Esophagus squamous epithelium (tissue), 5 donors: ENCODE data around the gene ARHGAP42. TPM values are rescaled to one million over a fixed set of nuclear protein-coding genes. Genes with fewer than 3 reads are reported as not detected.

Source experiments
- DNase-seq: peaks from one replicate; lab custom pipeline; 2025; lab: John Stamatoyannopoulos, UW
- H3K27ac ChIP-seq, 4 donors: fragments of 200-600 bp; sonication (generic); one replicate each; pipeline ENCODE4 v1.5.1; 2016 to 2019; ENCODE audit warnings: mild to moderate bottlenecking in 1 of 4
- H3K27me3 ChIP-seq, 4 donors: fragments of 200-600 bp; sonication (generic); 1 replicate in 3 of 4; 2 replicates in 1 of 4; pipeline versions ENCODE4 v1.5.1 to v1.6.0; 2017 to 2021; ENCODE audit warnings: antibody characterized with exemption in 1 of 4
- H3K36me3 ChIP-seq, 3 donors: fragments of 200-600 bp; sonication (generic); one replicate each; pipeline ENCODE4 v1.5.1; 2016 to 2019
- H3K4me1 ChIP-seq, 3 donors: fragments of 200-600 bp; sonication (generic); one replicate each; pipeline ENCODE4 v1.5.1; 2017 to 2019
- H3K4me3 ChIP-seq, 4 donors: fragments of 200-600 bp; sonication (generic); 1 replicate in 3 of 4; 2 replicates in 1 of 4; pipeline ENCODE4 v1.5.1; 2016 to 2019; ENCODE audit warnings: mild to moderate bottlenecking in 2 of 4, moderate library complexity in 1 of 4
- H3K9me3 ChIP-seq, 3 donors: fragments of 200-600 bp; sonication (generic); one replicate each; pipeline ENCODE4 v1.5.1; 2016 to 2019
- POLR2A ChIP-seq, 4 donors: fragments of 450-650 bp; IDR thresholded peaks; one replicate each; pipeline ENCODE4 v1.6.1; 2017; ENCODE audit warnings: antibody characterized with exemption in 4 of 4, mild to moderate bottlenecking in 4 of 4, moderate library complexity in 3 of 4
- WGBS, 2 donors: methylation state at CpG; one replicate each; pipeline ENCODE4 v1.1.5; 2018; 5-methylcytosine and 5-hydroxymethylcytosine counted together
- intact Hi-C: fragments of 100-400 bp; cut with DNase I; formaldehyde crosslinking; loops from one replicate; pipeline ENCODE4 v1.15.0; 2022
- small RNA-seq, 4 donors: library from RNA; depleted of rRNA; stranded (forward); fragments of <200 nt; gene quantifications; one replicate each; pipeline ENCODE3, GENCODE V24; 2016
- total RNA-seq, 4 donors: library from RNA; depleted of rRNA; stranded (reverse); fragments of >200 nt; gene quantifications; one replicate each; pipeline ENCODE4 v1.1.0, GENCODE V29; 2016
- TF ChIP-seq, protein P1 (sequence below), 6 experiments: fragments of 450-650 bp in 4 of 6; fragments of 200-600 bp in 2 of 6; sonication (generic) in 2 of 6; IDR thresholded peaks; one replicate each; pipeline ENCODE4 v1.5.1; 2016 to 2019; ENCODE audit warnings: antibody characterized with exemption in 6 of 6, mild to moderate bottlenecking in 4 of 6, moderate library complexity in 4 of 6
- donor health status: DM: yes; HTN: yes; CAD: no.

ARHGAP42 gene
- total RNA-seq, 4 donors from 2014 or later = 3.5 to 10.1 (median 6.4) TPM

DNA sequence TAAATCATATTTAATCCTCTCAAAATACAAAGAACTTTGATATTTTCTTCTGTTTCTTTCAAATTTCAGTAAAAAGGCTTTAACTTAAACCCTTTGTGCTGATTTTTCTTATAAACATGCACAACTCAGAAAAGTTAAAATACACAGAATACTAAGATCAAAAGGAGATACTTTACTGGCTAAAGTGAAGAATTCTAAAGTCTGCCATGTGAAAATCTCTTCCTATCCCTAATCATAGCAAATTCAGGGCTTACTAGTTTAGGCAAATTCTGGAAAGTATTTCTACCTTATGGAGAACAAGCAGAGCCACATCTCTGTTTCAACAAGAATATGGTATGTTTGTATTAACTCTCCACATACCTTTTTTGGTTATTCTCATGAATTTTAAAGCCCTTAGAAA lies 345.9 kb downstream of the ARHGAP42 start:
- Histone ChIP-seq H3K9me3 (no peaks in the 10 kb centered on the region), H3K4me3 (no peak overlapping the region), H3K36me3 (no peaks in the 10 kb centered on the region), H3K27ac (no peak overlapping the region), H3K4me1 (peaks cover 0 to 4% (median 0%) of the 10 kb centered on the region in 3 donors), H3K27me3 (no peaks in the 10 kb centered on the region)
- intact Hi-C loops = no loop called here
- no peak for DNase-seq
- TF ChIP-seq POLR2A (IDR thresholded peaks at IDR 0.05) = no peak
- TF ChIP-seq, protein P1, sequence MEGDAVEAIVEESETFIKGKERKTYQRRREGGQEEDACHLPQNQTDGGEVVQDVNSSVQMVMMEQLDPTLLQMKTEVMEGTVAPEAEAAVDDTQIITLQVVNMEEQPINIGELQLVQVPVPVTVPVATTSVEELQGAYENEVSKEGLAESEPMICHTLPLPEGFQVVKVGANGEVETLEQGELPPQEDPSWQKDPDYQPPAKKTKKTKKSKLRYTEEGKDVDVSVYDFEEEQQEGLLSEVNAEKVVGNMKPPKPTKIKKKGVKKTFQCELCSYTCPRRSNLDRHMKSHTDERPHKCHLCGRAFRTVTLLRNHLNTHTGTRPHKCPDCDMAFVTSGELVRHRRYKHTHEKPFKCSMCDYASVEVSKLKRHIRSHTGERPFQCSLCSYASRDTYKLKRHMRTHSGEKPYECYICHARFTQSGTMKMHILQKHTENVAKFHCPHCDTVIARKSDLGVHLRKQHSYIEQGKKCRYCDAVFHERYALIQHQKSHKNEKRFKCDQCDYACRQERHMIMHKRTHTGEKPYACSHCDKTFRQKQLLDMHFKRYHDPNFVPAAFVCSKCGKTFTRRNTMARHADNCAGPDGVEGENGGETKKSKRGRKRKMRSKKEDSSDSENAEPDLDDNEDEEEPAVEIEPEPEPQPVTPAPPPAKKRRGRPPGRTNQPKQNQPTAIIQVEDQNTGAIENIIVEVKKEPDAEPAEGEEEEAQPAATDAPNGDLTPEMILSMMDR (IDR thresholded peaks at IDR 0.05) = no peak

DNA sequence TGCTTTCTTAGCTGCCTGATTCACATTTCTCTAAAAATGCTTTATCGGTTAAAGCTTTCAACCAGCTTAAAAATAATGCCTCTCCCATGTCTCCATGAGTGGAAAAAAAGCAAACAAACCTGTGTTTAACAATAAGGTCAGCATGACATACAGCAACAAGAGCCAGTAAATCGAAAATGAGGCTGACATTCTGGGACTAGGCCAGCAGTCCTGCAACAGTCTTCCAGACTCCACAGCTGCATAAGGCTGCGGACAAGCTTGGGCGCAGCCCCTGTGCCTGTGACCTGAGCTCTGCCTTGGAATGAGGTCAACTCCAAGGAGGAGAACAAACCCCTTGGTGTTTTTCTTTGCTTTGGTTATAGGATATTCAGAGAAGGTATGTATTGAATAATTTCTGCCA lies 347.0 kb downstream of the ARHGAP42 start:
- no peak overlapping the region for H3K4me3 ChIP-seq
- H3K4me1 ChIP-seq = peaks cover 0 to 4% (median 0%) of the 10 kb centered on the region in 3 donors
- TF ChIP-seq, protein P1 (IDR thresholded peaks at IDR 0.05) = no peak
- no peak for TF ChIP-seq POLR2A (IDR thresholded peaks at IDR 0.05)
- no peaks in the 10 kb centered on the region for H3K9me3 ChIP-seq
- no peaks in the 10 kb centered on the region for H3K27me3 ChIP-seq
- no peak for DNase-seq
- 8 to 21% methylated on average over 3 to 4 of the region's 4 CpGs for WGBS, 2 donors
- H3K36me3 ChIP-seq = no peaks in the 10 kb centered on the region
- intact Hi-C loops = no loop called here
- H3K27ac ChIP-seq = no peak overlapping the region

DNA sequence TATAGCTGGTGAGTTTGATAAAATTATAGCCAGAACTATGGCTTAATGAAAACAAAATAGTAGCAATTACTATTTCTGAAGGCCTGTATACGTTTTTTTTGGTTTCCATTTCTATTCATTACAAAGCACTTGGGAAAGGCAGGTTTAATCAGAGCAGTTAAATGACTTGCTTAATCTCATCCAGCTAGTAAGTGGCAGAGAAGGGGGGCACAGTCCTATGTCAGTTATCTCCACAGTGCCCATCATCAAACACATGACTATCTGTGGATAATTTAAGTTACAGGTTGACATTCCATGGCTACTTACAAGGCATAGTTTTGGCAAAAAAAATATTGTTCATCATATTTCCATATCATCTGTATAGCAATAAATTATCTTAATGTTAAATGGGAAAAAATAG lies 348.8 kb downstream of the ARHGAP42 start:
- 64 to 68% methylated on average over 1 of the region's 1 CpG for WGBS, 2 donors
- Histone ChIP-seq H3K27ac (no peak overlapping the region), H3K4me1 (peaks cover 0 to 4% (median 0%) of the 10 kb centered on the region in 3 donors), H3K27me3 (no peaks in the 10 kb centered on the region), H3K9me3 (no peaks in the 10 kb centered on the region), H3K4me3 (no peak overlapping the region), H3K36me3 (no peaks in the 10 kb centered on the region)
- DNase-seq = no peak
- intact Hi-C loops = no loop called here
- no peak for TF ChIP-seq POLR2A (IDR thresholded peaks at IDR 0.05)
- TF ChIP-seq, protein P1 (IDR thresholded peaks at IDR 0.05) = no peak

Small RNAs within 50 kb of the gene (small RNA-seq; reads per million reads assigned to genes)
- gene RN7SL222P = 0 reads per million in 4 donors
